OCI-LY7 (cell line): ENCODE results near the gene GLE1. TPM values are rescaled to one million over a fixed set of nuclear protein-coding genes. Genes with fewer than 3 reads are reported as not detected.
A peak's percentile ranks its signal among the peaks of the same experiment; 100 is the strongest.

Experiments
- BruUV-seq: library from RNA; stranded (reverse); fragments of 400-500 nt; replicated peaks from 2 replicates; lab custom pipeline; 2021; lab: Mats Ljungman, UMichigan
- CTCF ChIA-PET: fragments of 300-600 bp; sonication (Branson Sonifier 250); formaldehyde crosslinking; loops from one replicate; lab custom pipeline; 2022; ENCODE audit warnings: antibody characterized with exemption; ENCODE audit not compliant: unreplicated experiment; lab: Charles Lee
- POLR2A ChIA-PET: fragments of 300-600 bp; sonication (Branson Sonifier 250); formaldehyde crosslinking; loops from one replicate; lab custom pipeline; 2022; ENCODE audit warnings: antibody characterized with exemption; lab: Charles Lee
- DNase-seq: peaks from one replicate; pipeline ENCODE4 v3.0.0-alpha.2; 2015; ENCODE audit warnings: low spot score
- H2AFZ ChIP-seq: fragments of 200-600 bp; sonication (generic), shearing (Covaris generic); 2 replicates; pipeline ENCODE4 v1.6.1; 2014; ENCODE audit warnings: mild to moderate bottlenecking, antibody characterized with exemption, low read length, moderate library complexity
- H3K27ac ChIP-seq: fragments of 200-600 bp; sonication (generic); 2 replicates; pipeline ENCODE4 v1.5.1; 2014; ENCODE audit warnings: mixed run types, low read depth, mild to moderate bottlenecking, moderate library complexity, low read length, inconsistent platforms; ENCODE audit not compliant: poor library complexity, severe bottlenecking
- H3K36me3 ChIP-seq: fragments of 200-600 bp; sonication (generic); 2 replicates; pipeline ENCODE4 v1.6.1; 2014; ENCODE audit warnings: mild to moderate bottlenecking, antibody characterized with exemption, low read length, moderate library complexity, mixed read lengths; ENCODE audit not compliant: insufficient read depth
- H3K4me1 ChIP-seq: fragments of 200-600 bp; sonication (generic); 2 replicates; pipeline ENCODE4 v1.5.1; 2014; ENCODE audit warnings: mild to moderate bottlenecking, low read length; ENCODE audit not compliant: insufficient read depth, poor library complexity, severe bottlenecking
- H3K4me2 ChIP-seq: fragments of 200-600 bp; sonication (generic); 2 replicates; pipeline ENCODE4 v1.6.1; 2014; ENCODE audit warnings: mild to moderate bottlenecking, low read length
- H3K4me3 ChIP-seq: fragments of 200-600 bp; sonication (generic); 2 replicates; pipeline ENCODE4 v1.5.1; 2014; ENCODE audit warnings: mild to moderate bottlenecking, low read depth, low read length; ENCODE audit not compliant: poor library complexity, severe bottlenecking
- H3K79me2 ChIP-seq: fragments of 200-600 bp; sonication (generic); 2 replicates; pipeline ENCODE4 v1.6.1; 2016; ENCODE audit warnings: low read depth, mild to moderate bottlenecking, low read length, moderate library complexity, mixed read lengths; ENCODE audit not compliant: insufficient read depth
- H3K9me2 ChIP-seq: fragments of 200-600 bp; sonication (generic); 2 replicates; pipeline ENCODE4 v1.6.1; 2016; ENCODE audit warnings: mild to moderate bottlenecking, low read length, mixed read lengths; ENCODE audit not compliant: insufficient read depth
- H3K9me3 ChIP-seq: fragments of 200-600 bp; sonication (generic); 2 replicates; pipeline ENCODE4 v1.6.1; 2014; ENCODE audit warnings: mild to moderate bottlenecking, mixed run types, low read length, mixed read lengths
- H4K20me1 ChIP-seq: fragments of 200-600 bp; sonication (generic); 2 replicates; pipeline ENCODE4 v1.6.1; 2014; ENCODE audit warnings: mild to moderate bottlenecking, antibody characterized with exemption, low read length, moderate library complexity, mixed read lengths; ENCODE audit not compliant: insufficient read depth
- CTCF ChIP-seq: fragments of 200-600 bp; sonication (generic); conservative IDR thresholded peaks from 2 replicates; pipeline ENCODE4 v1.5.1; 2014; ENCODE audit warnings: mild to moderate bottlenecking, antibody characterized with exemption, low read length, moderate library complexity, mixed read lengths
- EZH2phosphoT487 ChIP-seq: fragments of 200-600 bp; sonication (generic); IDR thresholded peaks from 2 replicates; pipeline ENCODE4 v1.6.1; 2018; ENCODE audit warnings: low read depth, borderline replicate concordance, mild to moderate bottlenecking, mixed run types, antibody characterized with exemption, low read length, moderate library complexity, mixed read lengths
- intact Hi-C: fragments of 100-400 bp; cut with micrococcal nuclease; formaldehyde crosslinking; loops from one replicate; pipeline ENCODE4 v1.10.0; 2022; ENCODE audit not compliant: unreplicated experiment
- total RNA-seq, 2 experiments: library from RNA; depleted of rRNA in 1 of 2; stranded (reverse); fragments of >200 nt in 1 of 2; shearing (Covaris generic) in 1 of 2; gene quantifications; 2 replicates each; pipeline ENCODE4 v1.2.3, GENCODE V29; 2014 to 2022

Gene GLE1
- total RNA-seq, 2 experiments from 2014 or later = 30.8 to 45.2 TPM

GRCh38 chr9:128494746-128495129 is 9.8 kb upstream of the GLE1 start:
- no peak for TF ChIP-seq EZH2phosphoT487
- TF ChIP-seq CTCF = no peak
- Histone ChIP-seq H3K4me2 (no peak overlapping the region), H3K27ac (no peak overlapping the region), H4K20me1 (no peaks in the 10 kb centered on the region), H2AFZ (no peak overlapping the region), H3K36me3 (peaks cover 88% of the 10 kb centered on the region), H3K9me3 (no peaks in the 10 kb centered on the region), H3K9me2 (no peaks in the 10 kb centered on the region), H3K79me2 (no peaks in the 10 kb centered on the region), H3K4me3 (no peak overlapping the region), H3K4me1 (no peaks in the 10 kb centered on the region)
- ChIA-PET CTCF (no interaction called here), POLR2A (interaction anchor here (0.7 kb wide), 1 partner anchor 70 kb away, joined by 3 read pairs; no protein-coding TSS in a partner anchor)
- BruUV-seq = no TSS peak
- DNase-seq = no peak
- intact Hi-C loops = no loop called here

GRCh38 chr9:128495296-128495695 is 9.2 kb upstream of the GLE1 start:
- Histone ChIP-seq H3K36me3 (peaks cover 88% of the 10 kb centered on the region), H3K9me2 (no peaks in the 10 kb centered on the region), H3K9me3 (no peaks in the 10 kb centered on the region), H3K27ac (no peak overlapping the region), H2AFZ (no peak overlapping the region), H3K4me2 (no peak overlapping the region), H3K4me3 (no peak overlapping the region), H3K79me2 (no peaks in the 10 kb centered on the region), H4K20me1 (no peaks in the 10 kb centered on the region), H3K4me1 (no peaks in the 10 kb centered on the region)
- DNase-seq = no peak
- intact Hi-C loops = no loop called here
- ChIA-PET CTCF (no interaction called here), POLR2A (no interaction called here)
- TF ChIP-seq CTCF (no peak), EZH2phosphoT487 (no peak)
- BruUV-seq = TSS peak; percentile 31

GRCh38 chr9:128495804-128496417 is 8.6 kb upstream of the GLE1 start:
- POLR2A ChIA-PET = interaction anchor here (0.5 kb wide), 1 partner anchor 470 kb away, joined by 3 read pairs; no protein-coding TSS in a partner anchor
- H3K9me2 ChIP-seq = no peaks in the 10 kb centered on the region
- H3K27ac ChIP-seq = no peak overlapping the region
- H4K20me1 ChIP-seq = no peaks in the 10 kb centered on the region
- no TSS peak for BruUV-seq
- intact Hi-C loops = no loop called here
- CTCF ChIA-PET = no interaction called here
- no peak overlapping the region for H3K4me2 ChIP-seq
- peaks cover 90% of the 10 kb centered on the region for H3K36me3 ChIP-seq
- H2AFZ ChIP-seq = no peak overlapping the region
- no peak for TF ChIP-seq CTCF
- no peak for TF ChIP-seq EZH2phosphoT487
- H3K4me3 ChIP-seq = no peak overlapping the region
- no peaks in the 10 kb centered on the region for H3K9me3 ChIP-seq
- no peaks in the 10 kb centered on the region for H3K4me1 ChIP-seq
- no peaks in the 10 kb centered on the region for H3K79me2 ChIP-seq
- DNase-seq = no peak
